Measurements from ENCODE around the gene ARHGAP12. TPM values are rescaled to one million over a fixed set of nuclear protein-coding genes. Genes with fewer than 3 reads are reported as not detected.

ARHGAP12 gene
- total RNA-seq, 2 experiments from 2014 or later, result 11.8 to 14.5 TPM

DNA sequence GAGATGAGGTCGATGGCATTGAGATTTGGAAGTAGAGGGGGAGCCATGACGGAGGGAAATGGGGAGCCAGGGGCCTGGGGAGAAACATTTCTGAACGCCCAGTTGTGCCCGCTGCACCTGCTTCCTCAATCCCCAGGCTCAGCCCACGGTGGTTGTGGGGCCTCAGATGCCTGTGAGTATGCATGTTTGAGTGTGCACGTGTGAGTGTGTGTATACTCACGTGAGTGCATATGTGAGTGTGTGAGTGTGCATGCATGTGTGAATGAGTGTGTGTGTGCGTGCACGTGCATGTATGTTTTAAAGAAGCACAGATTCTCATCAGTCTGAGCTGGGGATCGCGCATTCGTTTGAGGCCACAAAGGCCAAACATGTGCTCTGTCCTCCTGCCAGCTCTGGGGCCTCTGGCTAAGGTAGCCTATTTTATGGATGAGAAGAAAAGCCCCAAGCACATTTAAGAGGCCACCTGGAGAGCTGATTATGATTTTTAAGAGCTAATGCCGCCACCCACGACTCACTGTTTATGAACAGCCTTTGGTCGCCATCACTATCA lies 154.8 kb downstream of the ARHGAP12 start:
- Histone ChIP-seq H3K36me3 (ENCODE audit: insufficient read depth, low read length) (no peaks in the 10 kb centered on the region), H3K27ac (ENCODE audit: low read depth, low read length, poor library complexity, severe bottlenecking) (no peak overlapping the region), H3K79me2 (ENCODE audit: insufficient read depth, low read depth, low read length) (no peaks in the 10 kb centered on the region), H3K4me1 (ENCODE audit: insufficient read depth, low read length, poor library complexity, severe bottlenecking) (no peaks in the 10 kb centered on the region), H3K4me3 (ENCODE audit: low read depth, low read length, poor library complexity, severe bottlenecking) (no peak overlapping the region), H3K9me2 (ENCODE audit: insufficient read depth, low read length) (no peaks in the 10 kb centered on the region), H2AFZ (ENCODE audit: low read length) (no peak overlapping the region), H3K9me3 (ENCODE audit: low read length) (no peaks in the 10 kb centered on the region), H3K4me2 (ENCODE audit: low read length) (no peak overlapping the region), H4K20me1 (ENCODE audit: insufficient read depth, low read length) (no peaks in the 10 kb centered on the region)
- no peak for DNase-seq (ENCODE audit: low spot score)
- BruUV-seq (replicated peaks), result no TSS peak
- ChIA-PET POLR2A (no interaction called here), CTCF (ENCODE audit: unreplicated experiment) (no interaction called here)
- no peak for TF ChIP-seq EZH2phosphoT487 (IDR thresholded peaks at IDR 0.05; ENCODE audit: borderline replicate concordance, low read depth, low read length)
- TF ChIP-seq, protein P1, sequence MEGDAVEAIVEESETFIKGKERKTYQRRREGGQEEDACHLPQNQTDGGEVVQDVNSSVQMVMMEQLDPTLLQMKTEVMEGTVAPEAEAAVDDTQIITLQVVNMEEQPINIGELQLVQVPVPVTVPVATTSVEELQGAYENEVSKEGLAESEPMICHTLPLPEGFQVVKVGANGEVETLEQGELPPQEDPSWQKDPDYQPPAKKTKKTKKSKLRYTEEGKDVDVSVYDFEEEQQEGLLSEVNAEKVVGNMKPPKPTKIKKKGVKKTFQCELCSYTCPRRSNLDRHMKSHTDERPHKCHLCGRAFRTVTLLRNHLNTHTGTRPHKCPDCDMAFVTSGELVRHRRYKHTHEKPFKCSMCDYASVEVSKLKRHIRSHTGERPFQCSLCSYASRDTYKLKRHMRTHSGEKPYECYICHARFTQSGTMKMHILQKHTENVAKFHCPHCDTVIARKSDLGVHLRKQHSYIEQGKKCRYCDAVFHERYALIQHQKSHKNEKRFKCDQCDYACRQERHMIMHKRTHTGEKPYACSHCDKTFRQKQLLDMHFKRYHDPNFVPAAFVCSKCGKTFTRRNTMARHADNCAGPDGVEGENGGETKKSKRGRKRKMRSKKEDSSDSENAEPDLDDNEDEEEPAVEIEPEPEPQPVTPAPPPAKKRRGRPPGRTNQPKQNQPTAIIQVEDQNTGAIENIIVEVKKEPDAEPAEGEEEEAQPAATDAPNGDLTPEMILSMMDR (conservative IDR thresholded peaks at IDR 0.05; ENCODE audit: low read length), result no peak
- intact Hi-C loops (cut with micrococcal nuclease; ENCODE audit: unreplicated experiment), result loop anchor here (5.0 kb wide), 1 partner anchor 452 kb away; no protein-coding TSS in a partner anchor

DNA sequence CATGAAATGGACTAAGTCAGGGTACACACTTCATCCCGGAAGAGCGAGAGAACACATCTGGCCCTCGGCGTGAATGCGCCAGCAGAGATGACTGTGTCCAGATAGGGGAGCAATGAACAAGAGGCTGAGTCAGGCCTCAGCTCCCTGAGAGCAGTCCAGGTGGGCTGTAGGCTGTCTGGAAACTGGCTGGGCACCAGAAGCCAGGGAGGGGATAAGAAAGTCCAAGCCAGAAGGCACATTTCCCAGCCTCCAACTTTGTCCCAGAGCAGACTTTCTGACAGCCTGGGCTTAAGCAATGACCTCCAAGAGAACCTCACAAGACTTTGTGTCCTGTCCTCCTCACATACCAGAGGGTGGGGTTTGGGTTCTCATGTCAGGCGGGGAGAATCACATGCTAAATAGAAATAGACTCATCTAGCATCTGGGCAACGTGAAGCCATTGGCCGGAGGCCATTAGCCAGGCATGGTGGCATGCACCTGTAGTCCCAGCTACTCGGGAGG lies 157.2 kb downstream of the ARHGAP12 start:
- no peak overlapping the region for H3K4me3 ChIP-seq (ENCODE audit: low read depth, low read length, poor library complexity, severe bottlenecking)
- H3K9me3 ChIP-seq (ENCODE audit: low read length), result no peaks in the 10 kb centered on the region
- intact Hi-C loops (cut with micrococcal nuclease; ENCODE audit: unreplicated experiment), result loop anchor here (5.0 kb wide), 1 partner anchor 449 kb away; no protein-coding TSS in a partner anchor
- H3K79me2 ChIP-seq (ENCODE audit: insufficient read depth, low read depth, low read length), result no peaks in the 10 kb centered on the region
- H3K27ac ChIP-seq (ENCODE audit: low read depth, low read length, poor library complexity, severe bottlenecking), result no peak overlapping the region
- H2AFZ ChIP-seq (ENCODE audit: low read length), result no peak overlapping the region
- TF ChIP-seq, protein P1 (conservative IDR thresholded peaks at IDR 0.05; ENCODE audit: low read length), result no peak
- TF ChIP-seq EZH2phosphoT487 (IDR thresholded peaks at IDR 0.05; ENCODE audit: borderline replicate concordance, low read depth, low read length), result no peak
- ChIA-PET CTCF (ENCODE audit: unreplicated experiment) (no interaction called here), POLR2A (no interaction called here)
- no peaks in the 10 kb centered on the region for H3K4me1 ChIP-seq (ENCODE audit: insufficient read depth, low read length, poor library complexity, severe bottlenecking)
- H4K20me1 ChIP-seq (ENCODE audit: insufficient read depth, low read length), result no peaks in the 10 kb centered on the region
- DNase-seq (ENCODE audit: low spot score), result no peak
- BruUV-seq (replicated peaks), result no TSS peak
- no peak overlapping the region for H3K4me2 ChIP-seq (ENCODE audit: low read length)
- H3K9me2 ChIP-seq (ENCODE audit: insufficient read depth, low read length), result no peaks in the 10 kb centered on the region
- no peaks in the 10 kb centered on the region for H3K36me3 ChIP-seq (ENCODE audit: insufficient read depth, low read length)

DNA sequence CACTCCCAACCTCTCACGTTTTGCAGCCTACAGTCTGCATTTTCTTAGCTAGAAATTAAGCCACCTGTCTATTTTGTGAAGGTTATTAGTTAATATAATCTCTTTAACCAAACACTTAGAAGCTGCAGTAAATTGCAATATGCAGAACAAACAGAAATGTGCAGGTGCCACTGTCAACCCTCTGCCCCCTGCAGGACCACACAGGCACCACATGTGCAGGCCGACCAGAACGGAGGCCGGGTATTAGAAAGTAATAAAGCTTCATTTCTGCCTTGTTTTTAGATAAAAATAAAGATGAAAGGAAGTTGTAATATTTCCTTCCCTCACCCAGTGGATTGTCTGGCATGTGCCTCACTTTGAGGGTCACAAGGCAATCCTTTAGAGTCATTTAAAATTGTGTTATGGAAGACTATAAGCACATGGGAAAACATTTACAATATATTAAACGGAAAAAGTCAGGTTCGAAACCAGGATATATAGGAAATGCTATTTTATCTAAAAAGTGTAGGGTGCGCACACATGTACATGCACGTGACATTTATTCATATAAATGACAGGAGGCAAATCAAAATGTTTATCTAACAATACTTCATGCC lies 158.2 kb downstream of the ARHGAP12 start:
- ChIA-PET CTCF (ENCODE audit: unreplicated experiment) (interaction anchor here (0.6 kb wide), 1 partner anchor 309 kb away, joined by 3 read pairs; no protein-coding TSS in a partner anchor), POLR2A (interaction anchor here (0.6 kb wide), 1 partner anchor 761 kb away, joined by 4 read pairs; no protein-coding TSS in a partner anchor)
- no peaks in the 10 kb centered on the region for H3K4me1 ChIP-seq (ENCODE audit: insufficient read depth, low read length, poor library complexity, severe bottlenecking)
- intact Hi-C loops (cut with micrococcal nuclease; ENCODE audit: unreplicated experiment), result loop anchor here (5.0 kb wide), 1 partner anchor 448 kb away; no protein-coding TSS in a partner anchor
- no peak overlapping the region for H2AFZ ChIP-seq (ENCODE audit: low read length)
- H3K79me2 ChIP-seq (ENCODE audit: insufficient read depth, low read depth, low read length), result no peaks in the 10 kb centered on the region
- no peaks in the 10 kb centered on the region for H3K9me3 ChIP-seq (ENCODE audit: low read length)
- BruUV-seq (replicated peaks), result no TSS peak
- no peak overlapping the region for H3K4me2 ChIP-seq (ENCODE audit: low read length)
- no peaks in the 10 kb centered on the region for H3K9me2 ChIP-seq (ENCODE audit: insufficient read depth, low read length)
- H3K27ac ChIP-seq (ENCODE audit: low read depth, low read length, poor library complexity, severe bottlenecking), result no peak overlapping the region
- no peaks in the 10 kb centered on the region for H3K36me3 ChIP-seq (ENCODE audit: insufficient read depth, low read length)
- no peaks in the 10 kb centered on the region for H4K20me1 ChIP-seq (ENCODE audit: insufficient read depth, low read length)
- DNase-seq (ENCODE audit: low spot score), result peak; percentile 47
- no peak for TF ChIP-seq EZH2phosphoT487 (IDR thresholded peaks at IDR 0.05; ENCODE audit: borderline replicate concordance, low read depth, low read length)
- TF ChIP-seq, protein P1 (conservative IDR thresholded peaks at IDR 0.05; ENCODE audit: low read length), result peak; percentile 88
- no peak overlapping the region for H3K4me3 ChIP-seq (ENCODE audit: low read depth, low read length, poor library complexity, severe bottlenecking)

Data from OCI-LY7 (cell line).